Measurements from ENCODE around the gene DMRTC2. TPM values are rescaled to one million over a fixed set of nuclear protein-coding genes. Genes with fewer than 3 reads are reported as not detected.

The DMRTC2 gene
- total RNA-seq, 1 experiment from 2014 or later, result not detected

DNA sequence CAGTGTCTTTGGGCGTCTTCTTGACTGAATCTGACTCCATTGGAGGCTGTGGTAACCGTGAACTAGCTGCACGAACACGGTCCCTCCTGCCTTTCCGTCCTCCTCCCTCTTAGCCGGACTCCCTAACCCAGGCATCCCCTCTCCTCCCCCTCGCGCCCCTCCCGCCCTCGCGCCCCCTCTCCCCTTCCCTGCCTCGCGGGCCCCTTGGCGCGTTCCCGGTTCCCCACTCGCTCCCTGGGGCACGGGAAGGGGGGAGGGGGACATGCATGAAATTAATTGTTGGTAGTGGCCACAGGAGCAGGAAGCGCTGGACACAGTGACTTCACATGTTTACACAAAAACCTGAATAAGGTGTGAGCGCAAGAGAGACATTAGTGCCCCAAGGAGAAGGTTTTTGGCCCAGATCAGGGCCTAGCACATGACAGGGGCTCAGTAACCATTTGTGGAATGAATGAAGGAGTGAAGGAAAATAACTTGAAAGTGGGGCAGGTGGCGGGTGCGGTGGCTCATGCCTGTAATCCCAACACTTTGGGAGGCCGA is 279 bp downstream of the DMRTC2 start:
- Histone ChIP-seq H3F3A (ENCODE audit: insufficient read depth, low read depth) (no peaks in the 10 kb centered on the region), H2AFZ (no peak overlapping the region), H3K9me2 (ENCODE audit: insufficient read depth) (no peaks in the 10 kb centered on the region), H4K20me1 (ENCODE audit: insufficient read depth) (no peaks in the 10 kb centered on the region), H3K27ac (no peak overlapping the region), H3K27me3 (ENCODE audit: insufficient read depth, low read depth) (peaks cover 15% of the 10 kb centered on the region), H3K4me1 (replicated peaks; ENCODE audit: insufficient read depth) (no peaks in the 10 kb centered on the region), H3K9me3 (ENCODE audit: insufficient read depth, low read depth) (no peaks in the 10 kb centered on the region), H3K36me3 (ENCODE audit: low read depth) (no peaks in the 10 kb centered on the region), H3K4me2 (no peak overlapping the region), H3K79me2 (ENCODE audit: low read depth) (no peaks in the 10 kb centered on the region), H3K4me3 (no peak overlapping the region)
- intact Hi-C loops (cut with micrococcal nuclease; ENCODE audit: unreplicated experiment), result no loop called here
- TF ChIP-seq, protein P1, sequence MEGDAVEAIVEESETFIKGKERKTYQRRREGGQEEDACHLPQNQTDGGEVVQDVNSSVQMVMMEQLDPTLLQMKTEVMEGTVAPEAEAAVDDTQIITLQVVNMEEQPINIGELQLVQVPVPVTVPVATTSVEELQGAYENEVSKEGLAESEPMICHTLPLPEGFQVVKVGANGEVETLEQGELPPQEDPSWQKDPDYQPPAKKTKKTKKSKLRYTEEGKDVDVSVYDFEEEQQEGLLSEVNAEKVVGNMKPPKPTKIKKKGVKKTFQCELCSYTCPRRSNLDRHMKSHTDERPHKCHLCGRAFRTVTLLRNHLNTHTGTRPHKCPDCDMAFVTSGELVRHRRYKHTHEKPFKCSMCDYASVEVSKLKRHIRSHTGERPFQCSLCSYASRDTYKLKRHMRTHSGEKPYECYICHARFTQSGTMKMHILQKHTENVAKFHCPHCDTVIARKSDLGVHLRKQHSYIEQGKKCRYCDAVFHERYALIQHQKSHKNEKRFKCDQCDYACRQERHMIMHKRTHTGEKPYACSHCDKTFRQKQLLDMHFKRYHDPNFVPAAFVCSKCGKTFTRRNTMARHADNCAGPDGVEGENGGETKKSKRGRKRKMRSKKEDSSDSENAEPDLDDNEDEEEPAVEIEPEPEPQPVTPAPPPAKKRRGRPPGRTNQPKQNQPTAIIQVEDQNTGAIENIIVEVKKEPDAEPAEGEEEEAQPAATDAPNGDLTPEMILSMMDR (conservative IDR thresholded peaks at IDR 0.05), result no peak
- no peak for TF ChIP-seq EZH2 (IDR thresholded peaks at IDR 0.05; ENCODE audit: low read depth)
- no peak for DNase-seq
- ChIA-PET CTCF (interaction anchor here (0.6 kb wide), 1 partner anchor 246 kb away, joined by 7 read pairs; no protein-coding TSS in a partner anchor), POLR2A (ENCODE audit: unreplicated experiment) (no interaction called here)
- no TSS peak for BruUV-seq (replicated peaks)

DNA sequence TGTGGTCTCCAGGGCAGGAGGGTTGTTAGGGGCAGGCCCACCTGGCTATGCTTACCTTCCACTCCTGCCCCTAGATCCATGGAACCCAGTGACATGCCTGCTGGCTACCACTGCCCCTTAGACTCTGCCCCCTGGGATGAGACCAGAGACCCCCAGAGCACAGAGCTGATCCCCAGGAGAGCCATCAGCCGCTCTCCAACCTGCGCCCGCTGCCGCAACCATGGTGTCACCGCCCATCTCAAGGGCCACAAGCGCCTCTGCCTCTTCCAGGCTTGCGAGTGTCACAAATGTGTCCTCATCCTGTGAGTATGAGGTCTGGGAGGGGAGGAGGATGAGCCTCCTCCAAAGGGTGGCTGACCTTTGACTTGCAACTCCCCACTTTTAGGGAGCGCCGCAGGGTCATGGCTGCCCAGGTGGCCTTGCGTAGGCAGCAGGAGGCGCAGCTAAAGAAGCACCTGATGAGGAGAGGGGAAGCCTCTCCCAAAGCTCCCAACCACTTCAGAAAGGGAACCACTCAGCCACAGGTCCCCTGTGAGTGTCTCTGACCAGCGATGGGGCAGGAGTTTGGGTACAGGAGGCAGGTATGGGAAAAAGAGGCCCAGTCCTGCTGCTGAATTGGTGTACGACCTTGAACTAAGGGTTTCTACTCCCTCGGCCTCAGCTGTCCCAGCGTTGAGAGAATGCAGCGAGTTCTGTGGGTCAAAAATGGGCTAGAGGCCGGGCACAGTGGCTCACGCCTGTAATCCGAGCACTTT is 2.7 kb downstream of the DMRTC2 start:
- no peak overlapping the region for H3K4me3 ChIP-seq
- no peaks in the 10 kb centered on the region for H3K4me1 ChIP-seq (replicated peaks; ENCODE audit: insufficient read depth)
- H3F3A ChIP-seq (ENCODE audit: insufficient read depth, low read depth), result no peaks in the 10 kb centered on the region
- DNase-seq, result no peak
- H3K4me2 ChIP-seq, result no peak overlapping the region
- TF ChIP-seq, protein P1 (conservative IDR thresholded peaks at IDR 0.05), result no peak
- no peak for TF ChIP-seq EZH2 (IDR thresholded peaks at IDR 0.05; ENCODE audit: low read depth)
- no peaks in the 10 kb centered on the region for H4K20me1 ChIP-seq (ENCODE audit: insufficient read depth)
- H3K36me3 ChIP-seq (ENCODE audit: low read depth), result no peaks in the 10 kb centered on the region
- H3K27me3 ChIP-seq (ENCODE audit: insufficient read depth, low read depth), result peaks cover 35% of the 10 kb centered on the region
- POLR2A ChIA-PET (ENCODE audit: unreplicated experiment), result no interaction called here
- no peaks in the 10 kb centered on the region for H3K9me2 ChIP-seq (ENCODE audit: insufficient read depth)
- intact Hi-C loops (cut with micrococcal nuclease; ENCODE audit: unreplicated experiment), result no loop called here
- BruUV-seq (replicated peaks), result no TSS peak
- H3K27ac ChIP-seq, result no peak overlapping the region
- CTCF ChIA-PET, result no interaction called here
- no peaks in the 10 kb centered on the region for H3K79me2 ChIP-seq (ENCODE audit: low read depth)
- no peaks in the 10 kb centered on the region for H3K9me3 ChIP-seq (ENCODE audit: insufficient read depth, low read depth)
- no peak overlapping the region for H2AFZ ChIP-seq

DNA sequence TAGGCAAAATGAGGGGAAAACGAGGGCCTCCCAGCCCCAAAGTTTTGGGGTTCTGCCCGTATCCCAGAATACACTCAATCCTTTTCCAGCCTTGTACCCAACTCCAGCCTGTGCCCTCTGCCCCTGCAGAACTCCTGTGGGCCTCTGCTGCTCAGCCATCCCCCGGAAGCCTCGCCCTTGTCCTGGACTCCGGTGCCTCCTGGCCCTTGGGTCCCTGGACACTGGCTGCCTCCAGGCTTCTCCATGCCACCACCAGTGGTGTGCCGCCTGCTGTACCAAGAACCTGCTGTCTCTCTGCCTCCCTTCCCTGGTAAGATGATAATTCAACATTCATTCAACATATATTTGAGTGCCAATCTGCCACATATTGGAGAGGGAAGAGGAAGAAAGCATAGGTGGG is 3.8 kb downstream of the DMRTC2 start:
- H3K4me2 ChIP-seq, result no peak overlapping the region
- H3K9me2 ChIP-seq (ENCODE audit: insufficient read depth), result no peaks in the 10 kb centered on the region
- H3F3A ChIP-seq (ENCODE audit: insufficient read depth, low read depth), result no peaks in the 10 kb centered on the region
- intact Hi-C loops (cut with micrococcal nuclease; ENCODE audit: unreplicated experiment), result no loop called here
- ChIA-PET POLR2A (ENCODE audit: unreplicated experiment) (no interaction called here), CTCF (interaction anchor here (0.6 kb wide), 2 partner anchors 21 to 185 kb away, joined by 4 to 16 read pairs; no protein-coding TSS in a partner anchor)
- no peaks in the 10 kb centered on the region for H3K4me1 ChIP-seq (replicated peaks; ENCODE audit: insufficient read depth)
- H3K4me3 ChIP-seq, result no peak overlapping the region
- DNase-seq, result no peak
- H4K20me1 ChIP-seq (ENCODE audit: insufficient read depth), result no peaks in the 10 kb centered on the region
- H3K79me2 ChIP-seq (ENCODE audit: low read depth), result no peaks in the 10 kb centered on the region
- no peak overlapping the region for H2AFZ ChIP-seq
- H3K36me3 ChIP-seq (ENCODE audit: low read depth), result no peaks in the 10 kb centered on the region
- TF ChIP-seq, protein P1 (conservative IDR thresholded peaks at IDR 0.05), result no peak
- no peak for TF ChIP-seq EZH2 (IDR thresholded peaks at IDR 0.05; ENCODE audit: low read depth)
- no TSS peak for BruUV-seq (replicated peaks)
- no peak overlapping the region for H3K27ac ChIP-seq
- no peaks in the 10 kb centered on the region for H3K9me3 ChIP-seq (ENCODE audit: insufficient read depth, low read depth)
- peaks cover 46% of the 10 kb centered on the region for H3K27me3 ChIP-seq (ENCODE audit: insufficient read depth, low read depth)

Data from PC-9 (cell line).